GM13977 (cell line): ENCODE results near the gene FAM200C.

Experiments used
- DNase-seq: peaks from one replicate; pipeline ENCODE4 v3.0.0; 2012; ENCODE audit warnings: low spot score
- CTCF ChIP-seq: IDR thresholded peaks from 2 replicates; pipeline ENCODE4 v1.5.1; 2012; ENCODE audit warnings: mild to moderate bottlenecking, control low read depth; ENCODE audit not compliant: insufficient read depth; ENCODE audit errors: extremely low read depth, missing control alignments
- in situ Hi-C: fragments of 300-500 bp; cut with MboI; formaldehyde crosslinking; loops from one replicate; pipeline ENCODE4 v1.12.0; 2022; ENCODE audit warnings: low sequenced_read_pairs, low pct_unique_long_range_greater_than_20kb, mixed read lengths, inconsistent platforms; ENCODE audit not compliant: unreplicated experiment

FAM200C gene

DNA sequence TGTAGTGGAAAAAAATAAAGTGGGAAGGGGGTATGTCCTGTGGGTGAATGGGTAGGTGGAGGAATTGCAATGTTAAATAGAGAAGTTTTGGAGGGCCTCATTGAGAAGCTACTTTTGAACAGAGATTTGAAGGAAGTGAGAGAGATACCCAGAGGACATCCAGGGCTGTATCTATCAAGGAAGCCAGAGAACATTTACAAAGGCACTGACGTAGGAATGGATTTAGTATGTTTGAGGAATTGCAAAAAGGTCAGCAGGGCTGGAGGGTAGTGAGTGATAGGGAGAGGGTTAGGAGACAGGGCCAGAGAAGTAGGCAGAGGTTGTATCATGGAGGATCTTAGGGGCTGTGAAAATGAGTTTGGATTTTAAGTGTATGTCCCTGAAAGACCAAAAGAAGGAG, 35.7 kb upstream of the FAM200C start:
- in situ Hi-C loops = loop anchor here (5.0 kb wide), 1 partner anchor 47 kb away; no protein-coding TSS in a partner anchor
- no peak for TF ChIP-seq CTCF
- no peak for DNase-seq

- TF ChIP-seq CTCF = no peak
- in situ Hi-C loops = no loop called here
- peak; percentile 62 for DNase-seq
Observed at GRCh38 chr5:160434022-160434531, 34.2 kb upstream of the FAM200C start.

- in situ Hi-C loops = no loop called here
- no peak for DNase-seq
- TF ChIP-seq CTCF = no peak
Observed at GRCh38 chr5:160432787-160433186, 32.9 kb upstream of the FAM200C start.

GRCh38 chr5:160432196-160432595, 32.3 kb upstream of the FAM200C start:
- in situ Hi-C loops = no loop called here
- no peak for TF ChIP-seq CTCF
- no peak for DNase-seq

- no peak for DNase-seq
- no peak for TF ChIP-seq CTCF
- in situ Hi-C loops = no loop called here
Observed at GRCh38 chr5:160427607-160428006, 27.8 kb upstream of the FAM200C start.

- no peak for TF ChIP-seq CTCF
- DNase-seq = no peak
- in situ Hi-C loops = no loop called here
Observed at GRCh38 chr5:160423099-160423498, 23.2 kb upstream of the FAM200C start.

GRCh38 chr5:160421625-160422258, 21.9 kb upstream of the FAM200C start, which contains the start of gene PTTG1:
Gene PTTG1 (plus strand): TSS chr5:160421855. CDS start chr5:160422313, 458 bp downstream.
- no peak for TF ChIP-seq CTCF
- in situ Hi-C loops = no loop called here
- peak; percentile 84 for DNase-seq
